Jurkat, Clone E6-1 (cell line): ENCODE data around the gene TESPA1.

ENCODE experiments used
- DNase-seq: peaks from one replicate; pipeline ENCODE4 v3.0.0-alpha.2; 2011; ENCODE audit warnings: low read depth, low spot score
- H3K4me3 ChIP-seq: 2 replicates; pipeline ENCODE4 v1.5.1; 2011; ENCODE audit warnings: mild to moderate bottlenecking, low read length, control low read depth, moderate library complexity

The TESPA1 gene

GRCh38 chr12:54917001-54917488 is 67.5 kb downstream of the TESPA1 start:
- no peak overlapping the region for H3K4me3 ChIP-seq
- no peak for DNase-seq
